CD4-positive, alpha-beta T cell treated with Interleukin-17A for 4 hours (primary cell): ENCODE measurements around the gene SFI1.
"Not testable (repeated sequence)": the region's sequence is repeated elsewhere in the genome, so short reads cannot be mapped to it uniquely, and the experiment has no call there.

Experiments
- DNase-seq: peaks from one replicate; pipeline ENCODE4 v3.0.0-alpha.2; 2020; ENCODE audit warnings: mixed read lengths

Gene SFI1

GRCh38 chr22:31544481-31545480 lies 48.4 kb downstream of the SFI1 start:
- no peak for DNase-seq

GRCh38 chr22:31550871-31551370 lies 54.6 kb downstream of the SFI1 start:
- no peak for DNase-seq

GRCh38 chr22:31556627-31557203 lies 60.4 kb downstream of the SFI1 start:
- peak; percentile 9 for DNase-seq

- DNase-seq = not testable (repeated sequence)
Observed at GRCh38 chr22:31558546-31558945, 62.2 kb downstream of the SFI1 start.

- DNase-seq = peak; percentile 54
Observed at GRCh38 chr22:31561238-31561887, 65.0 kb downstream of the SFI1 start.

- DNase-seq = no peak
Observed at GRCh38 chr22:31561970-31562369, 65.6 kb downstream of the SFI1 start.

- no peak for DNase-seq
Observed at GRCh38 chr22:31566484-31566883, 70.1 kb downstream of the SFI1 start.

GRCh38 chr22:31567196-31567595 lies 70.9 kb downstream of the SFI1 start:
- no peak for DNase-seq

- DNase-seq = no peak
Observed at GRCh38 chr22:31567702-31568101, 71.4 kb downstream of the SFI1 start.

GRCh38 chr22:31569126-31569525 lies 72.8 kb downstream of the SFI1 start:
- no peak for DNase-seq

GRCh38 chr22:31572939-31573338 lies 76.6 kb downstream of the SFI1 start:
- no peak for DNase-seq

GRCh38 chr22:31574055-31574670 lies 77.8 kb downstream of the SFI1 start:
- DNase-seq = no peak

GRCh38 chr22:31575190-31575589 lies 78.9 kb downstream of the SFI1 start:
- no peak for DNase-seq

GRCh38 chr22:31577711-31578110 lies 81.4 kb downstream of the SFI1 start:
- no peak for DNase-seq

GRCh38 chr22:31578171-31578570 lies 81.8 kb downstream of the SFI1 start:
- DNase-seq = no peak

- no peak for DNase-seq
Observed at GRCh38 chr22:31579835-31580242, 83.5 kb downstream of the SFI1 start.

GRCh38 chr22:31583861-31584485 lies 87.6 kb downstream of the SFI1 start:
- no peak for DNase-seq

- no peak for DNase-seq
Observed at GRCh38 chr22:31584804-31585160, 88.4 kb downstream of the SFI1 start.

GRCh38 chr22:31585161-31585859 lies 89.0 kb downstream of the SFI1 start:
- peak; percentile 12 for DNase-seq

GRCh38 chr22:31586137-31586920 lies 90.0 kb downstream of the SFI1 start:
- no peak for DNase-seq
